GM19468 (cell line): Measurements from ENCODE around the gene GPRC5D.

Experiments used
- ATAC-seq: cut with Tn5 transposase; IDR thresholded peaks from one replicate; pipeline ENCODE4 v1.9.1; 2021; ENCODE audit warnings: mild to moderate bottlenecking, moderate library complexity, moderate number of reproducible peaks; ENCODE audit not compliant: unreplicated experiment; ENCODE audit errors: extremely low read depth

Gene GPRC5D

DNA sequence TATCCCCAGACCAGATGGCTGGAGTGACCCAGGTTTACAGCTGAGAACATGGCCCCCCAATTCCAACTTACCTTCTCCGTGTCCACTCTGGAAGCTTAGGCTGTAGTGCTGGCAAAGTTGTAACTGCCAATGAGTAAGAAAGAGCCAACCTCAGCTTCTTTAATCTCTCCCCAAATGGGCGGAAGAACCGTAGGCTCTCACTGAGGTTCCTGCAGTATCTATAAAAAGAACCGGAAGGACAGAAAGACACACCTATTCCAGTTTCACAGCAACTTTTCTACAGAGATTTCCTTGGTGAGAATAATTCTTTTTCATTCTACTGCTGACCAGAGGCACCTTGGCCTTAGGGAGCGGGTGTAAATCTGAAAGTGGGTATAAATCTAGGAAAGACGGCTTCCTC is at the start of gene GPRC5D:
Gene GPRC5D, minus strand, starts transcription at position 135 of the 400 bp plus-strand sequence. CDS start 1,786 bp downstream, outside the sequence.
- ATAC-seq = no peak

DNA sequence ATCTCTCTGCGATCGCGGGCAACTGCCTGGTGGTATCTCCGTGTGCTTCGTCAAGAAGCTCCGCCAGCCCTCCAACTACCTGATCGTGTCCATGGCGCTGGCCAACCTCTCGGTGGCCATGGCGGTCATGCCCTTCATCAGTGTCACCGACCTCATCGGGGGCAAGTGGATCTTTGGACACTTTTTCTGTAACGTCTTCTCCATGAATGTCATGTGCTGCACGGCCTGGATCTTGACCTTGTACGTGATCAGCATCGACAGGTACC is 49.7 kb upstream of the GPRC5D start:
- no peak for ATAC-seq

DNA sequence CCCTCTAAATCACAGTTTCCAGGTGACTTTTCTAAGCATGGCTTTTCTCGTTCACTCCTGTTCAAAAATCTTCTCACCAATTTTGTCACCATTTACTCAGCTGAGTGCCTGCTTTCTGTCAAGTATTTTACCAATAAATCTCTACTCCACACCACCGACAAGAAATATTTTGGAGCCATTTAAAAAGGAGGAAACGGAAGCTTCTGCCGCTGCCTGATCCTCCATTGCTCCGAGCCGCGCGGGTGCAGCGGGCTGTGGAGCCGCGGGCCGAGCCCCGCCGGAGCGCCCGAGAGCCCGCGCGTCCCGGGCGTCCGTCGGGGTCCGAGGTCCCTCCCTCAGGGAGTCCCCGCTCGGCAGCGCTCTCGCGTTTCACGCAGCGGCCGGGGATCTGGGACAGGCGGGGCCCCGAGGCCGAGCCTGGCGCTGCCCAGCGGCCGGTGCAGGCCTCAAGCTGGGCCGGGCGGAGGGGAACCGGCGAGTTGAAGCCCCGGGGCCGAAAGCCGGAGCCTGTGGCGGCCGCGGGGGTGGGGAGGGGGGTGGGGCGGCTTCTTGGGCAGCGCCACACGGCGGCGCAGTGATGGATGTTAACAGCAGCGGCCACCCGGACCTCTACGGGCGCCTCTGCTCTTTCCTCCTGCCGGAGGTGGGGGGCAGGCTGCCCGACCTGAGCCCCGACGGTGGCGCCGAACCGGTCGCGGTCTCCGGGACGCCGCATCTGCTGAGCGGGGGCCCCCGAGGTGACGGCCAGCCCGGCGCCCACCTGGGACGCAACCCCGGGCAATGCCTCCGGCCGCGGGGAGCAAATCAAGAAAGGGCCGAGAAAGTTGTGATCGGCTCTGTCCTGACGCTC is 49.2 kb upstream of the GPRC5D start:
- ATAC-seq = no peak

DNA sequence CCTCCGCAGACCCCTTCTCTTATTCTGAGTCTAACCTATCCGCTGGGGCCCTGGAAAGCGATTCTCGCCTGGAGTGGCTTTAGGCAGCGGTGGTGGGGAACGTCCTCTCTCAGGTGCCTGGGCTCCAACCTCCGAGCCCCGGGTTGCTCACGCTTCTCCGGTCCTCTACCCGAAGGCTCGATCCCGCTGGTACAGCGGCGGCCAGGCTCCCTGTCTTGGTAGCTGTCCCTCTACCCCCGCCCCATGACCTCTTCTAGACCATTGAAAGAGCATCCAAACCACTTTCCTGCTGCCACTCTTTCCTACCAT is 48.6 kb upstream of the GPRC5D start:
- ATAC-seq = no peak

DNA sequence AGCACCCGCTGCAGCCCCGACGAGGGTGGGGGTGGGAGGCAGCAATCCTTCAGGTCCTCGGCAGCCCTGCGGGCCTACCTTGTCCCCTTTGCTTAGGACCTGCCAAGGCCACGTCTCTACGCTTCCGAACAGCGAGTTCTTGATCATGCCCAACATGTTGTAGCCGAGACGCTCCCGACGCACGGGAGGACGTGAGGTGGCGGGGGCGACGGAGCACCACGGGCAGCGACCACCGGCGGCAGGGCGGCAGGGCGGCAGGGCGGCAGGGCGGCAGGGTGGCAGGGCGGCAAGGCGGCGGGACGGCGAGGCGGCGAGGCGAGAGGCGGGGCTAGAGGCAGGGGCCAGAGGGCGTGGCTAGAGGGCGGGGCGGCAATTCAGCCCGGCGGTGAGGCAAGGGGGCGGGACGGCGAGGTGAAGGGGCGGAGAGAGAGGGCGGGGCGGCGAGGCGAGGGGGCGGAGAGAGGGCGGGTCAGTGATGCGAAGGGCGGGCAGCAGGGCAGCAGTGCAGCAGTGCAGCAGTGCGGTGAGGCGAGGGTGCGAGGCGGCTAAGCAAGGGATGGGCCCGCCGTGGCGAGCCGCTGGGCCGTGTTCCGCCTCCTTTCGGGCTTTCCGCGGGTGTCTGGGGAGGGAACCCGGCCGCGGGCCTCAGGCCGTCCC is 48.1 kb upstream of the GPRC5D start, which contains the start of gene HEBP1:
Gene HEBP1, minus strand, starts transcription at position 307 of the 657 bp plus-strand sequence. Its CDS starts 151 bp downstream, at position 156.
- ATAC-seq = peak; percentile 86

DNA sequence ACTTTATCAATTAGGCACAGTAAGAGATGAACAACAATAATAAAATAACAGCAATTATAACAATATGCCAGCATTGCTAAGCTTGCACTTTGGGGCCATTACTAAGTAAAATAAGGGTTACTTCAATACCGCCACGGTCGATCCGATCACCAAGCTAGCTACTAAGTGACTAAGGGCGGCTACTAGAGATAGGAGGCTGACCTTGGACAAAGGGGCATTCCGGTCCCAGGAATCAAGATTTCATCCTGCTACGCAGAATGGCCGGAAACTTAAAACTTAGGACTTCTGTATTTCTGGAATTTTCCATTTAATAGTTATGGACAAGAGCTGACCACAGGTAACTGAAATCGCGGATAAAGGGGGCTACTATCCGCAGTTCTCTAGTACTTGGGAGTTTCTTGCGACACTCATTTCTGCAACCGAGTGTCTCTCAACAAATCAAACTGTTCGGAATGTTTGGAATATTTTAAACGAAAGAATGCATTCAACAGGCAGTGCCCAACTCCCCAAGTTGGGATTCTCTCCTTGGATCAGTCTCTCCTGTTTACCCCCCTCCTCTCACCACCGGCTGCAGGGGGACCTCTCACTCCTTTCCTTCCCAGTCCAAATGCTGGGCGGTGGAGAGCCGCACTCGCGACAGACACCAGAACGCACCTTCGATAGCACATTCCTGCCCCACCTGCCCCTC is 47.4 kb upstream of the GPRC5D start:
- ATAC-seq = no peak

DNA sequence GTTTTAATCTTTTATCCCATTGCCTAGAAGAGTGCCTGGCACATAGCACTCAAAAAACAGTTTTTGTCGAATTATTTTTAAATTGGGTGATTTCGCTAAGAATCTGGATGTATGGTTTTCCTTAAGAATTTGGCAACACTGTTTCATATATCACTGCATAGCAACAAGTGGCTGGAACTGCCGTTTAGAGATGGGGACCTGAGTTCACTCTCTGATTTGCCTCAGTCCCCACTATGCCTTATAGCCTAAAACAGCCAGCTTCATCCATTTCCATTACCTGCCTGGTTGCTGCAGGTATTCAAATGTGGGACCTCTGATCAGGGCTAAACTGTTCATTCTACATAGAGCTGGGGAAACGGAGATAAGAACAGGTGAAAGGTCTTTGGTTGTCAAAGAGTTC is 46.3 kb upstream of the GPRC5D start:
- no peak for ATAC-seq

DNA sequence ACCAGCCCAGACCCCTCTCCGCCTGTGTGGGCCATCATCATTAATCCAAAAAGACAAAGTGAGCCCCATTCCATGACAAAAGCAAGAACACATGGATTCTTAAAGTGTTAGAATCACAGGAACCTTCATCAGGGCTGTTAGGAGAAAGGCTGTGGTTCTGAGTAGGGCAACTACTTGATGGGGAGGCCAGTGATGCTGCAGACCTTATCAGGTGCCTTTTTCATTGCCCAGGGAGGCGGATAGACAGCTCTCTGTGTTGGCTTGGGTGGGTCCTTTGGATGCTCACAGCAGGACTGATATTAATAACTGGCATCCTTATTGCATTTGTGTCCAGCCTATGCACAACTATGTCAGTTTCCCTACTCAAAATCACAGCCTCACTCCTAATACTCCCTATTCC is 45.8 kb upstream of the GPRC5D start:
- ATAC-seq = no peak

DNA sequence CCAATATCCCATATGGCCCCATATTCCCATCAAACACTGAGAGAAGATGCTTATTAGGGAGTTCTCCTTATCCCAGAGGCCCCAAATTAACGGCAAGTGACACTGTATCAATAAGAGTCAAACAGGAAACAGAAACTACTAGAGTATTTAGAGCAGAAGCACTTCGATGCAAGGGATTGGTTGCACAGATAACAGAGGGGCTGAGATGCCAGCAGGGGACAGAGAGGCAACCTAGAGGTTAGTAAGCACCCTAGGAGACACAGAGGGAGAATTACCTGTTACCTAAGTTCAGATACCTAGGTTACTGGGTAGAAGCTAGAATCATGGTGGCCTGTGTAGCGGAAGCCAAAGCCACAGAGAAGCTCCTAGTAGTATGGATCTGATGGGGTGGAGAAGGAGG is 45.2 kb upstream of the GPRC5D start:
- ATAC-seq = no peak

DNA sequence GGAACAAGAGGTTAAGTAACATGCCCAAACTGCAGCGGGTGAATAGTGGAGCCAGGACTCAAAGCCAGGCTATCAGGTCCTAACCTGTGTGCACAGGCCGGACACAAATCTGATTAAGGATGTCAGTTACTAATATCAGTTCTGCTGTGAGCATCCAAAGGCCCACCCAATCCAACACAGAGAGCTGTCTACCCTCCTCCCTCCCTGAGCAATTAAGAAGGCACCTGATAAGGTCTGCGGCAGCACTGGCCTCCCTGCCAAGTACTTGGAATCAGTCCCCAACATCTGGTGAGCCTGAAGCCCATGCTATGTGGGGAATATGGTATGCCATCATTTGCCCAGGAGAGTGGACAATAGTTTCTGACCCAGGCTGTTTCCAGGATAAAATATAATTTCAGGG is 44.2 kb upstream of the GPRC5D start:
- no peak for ATAC-seq

DNA sequence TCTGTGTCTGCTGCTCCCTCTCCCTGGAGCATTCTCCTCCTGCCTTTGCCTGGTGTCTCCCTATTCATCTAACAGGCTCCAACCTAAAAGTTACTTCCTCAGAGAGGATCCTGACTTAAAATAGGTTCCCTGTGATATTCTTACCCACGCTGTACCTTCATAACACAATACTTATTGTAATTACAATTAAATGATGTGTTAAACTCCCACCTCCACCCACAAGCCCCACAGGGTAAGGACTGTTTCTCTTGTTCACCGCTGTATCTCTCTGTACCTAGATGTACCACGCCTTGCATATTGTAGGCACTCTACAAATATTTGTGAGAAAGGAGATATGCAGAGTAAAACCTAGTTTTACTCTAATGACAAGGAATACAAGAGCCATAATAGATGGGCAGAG is 43.1 kb upstream of the GPRC5D start:
- no peak for ATAC-seq

DNA sequence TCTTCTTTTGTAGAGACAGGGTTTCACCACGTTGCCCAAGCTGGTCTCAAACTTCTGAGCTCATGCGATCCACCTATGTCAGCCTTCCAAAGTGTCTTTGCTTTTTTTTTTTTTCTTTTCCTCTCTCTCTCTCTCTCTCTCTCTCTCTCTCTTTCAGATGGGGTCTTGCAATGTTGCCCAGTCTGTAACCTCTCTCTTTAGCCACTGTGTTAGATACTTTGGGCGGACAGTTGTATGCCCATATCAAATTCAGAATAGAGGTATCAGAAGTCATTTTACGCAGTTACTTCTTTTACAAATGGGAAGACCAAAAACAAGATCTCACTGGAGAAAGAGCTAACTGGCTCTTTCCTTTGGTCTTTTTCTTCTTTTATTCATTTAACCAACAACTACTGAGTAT is 41.4 kb upstream of the GPRC5D start:
- ATAC-seq = no peak

DNA sequence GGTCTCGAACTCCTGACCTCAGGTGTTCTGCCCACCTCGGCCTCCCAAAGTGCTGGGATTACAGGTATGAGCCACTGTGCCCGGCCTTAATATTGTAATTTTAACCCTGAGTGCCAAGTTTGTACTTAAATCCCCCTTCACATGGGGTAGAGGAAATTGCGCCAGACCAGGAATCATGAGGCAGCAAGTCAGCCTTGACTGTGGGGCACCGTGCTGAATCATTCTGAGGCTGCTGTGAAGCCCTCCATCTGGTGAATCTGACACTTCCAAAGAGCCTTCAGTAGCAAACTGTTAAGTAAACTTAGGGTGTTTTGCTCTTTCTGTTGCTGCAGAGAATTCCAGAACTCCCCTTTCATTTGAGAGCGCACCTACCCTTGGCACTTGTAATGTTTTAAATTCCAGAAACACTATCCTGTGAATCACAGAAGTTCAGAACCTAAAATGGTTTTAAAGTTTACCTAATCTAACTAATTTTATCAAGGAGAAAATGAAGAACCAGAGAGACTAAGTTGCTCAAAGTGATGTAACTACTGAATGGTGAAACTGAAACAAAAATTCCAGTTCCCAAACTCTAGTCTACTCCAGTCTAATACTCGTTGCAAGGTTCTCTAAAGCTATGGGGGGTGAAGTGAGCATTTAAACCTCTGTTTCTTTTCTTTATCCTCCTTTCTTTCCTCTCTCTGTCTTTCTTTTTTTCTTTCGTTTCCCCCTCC is 40.6 kb upstream of the GPRC5D start:
- no peak for ATAC-seq

DNA sequence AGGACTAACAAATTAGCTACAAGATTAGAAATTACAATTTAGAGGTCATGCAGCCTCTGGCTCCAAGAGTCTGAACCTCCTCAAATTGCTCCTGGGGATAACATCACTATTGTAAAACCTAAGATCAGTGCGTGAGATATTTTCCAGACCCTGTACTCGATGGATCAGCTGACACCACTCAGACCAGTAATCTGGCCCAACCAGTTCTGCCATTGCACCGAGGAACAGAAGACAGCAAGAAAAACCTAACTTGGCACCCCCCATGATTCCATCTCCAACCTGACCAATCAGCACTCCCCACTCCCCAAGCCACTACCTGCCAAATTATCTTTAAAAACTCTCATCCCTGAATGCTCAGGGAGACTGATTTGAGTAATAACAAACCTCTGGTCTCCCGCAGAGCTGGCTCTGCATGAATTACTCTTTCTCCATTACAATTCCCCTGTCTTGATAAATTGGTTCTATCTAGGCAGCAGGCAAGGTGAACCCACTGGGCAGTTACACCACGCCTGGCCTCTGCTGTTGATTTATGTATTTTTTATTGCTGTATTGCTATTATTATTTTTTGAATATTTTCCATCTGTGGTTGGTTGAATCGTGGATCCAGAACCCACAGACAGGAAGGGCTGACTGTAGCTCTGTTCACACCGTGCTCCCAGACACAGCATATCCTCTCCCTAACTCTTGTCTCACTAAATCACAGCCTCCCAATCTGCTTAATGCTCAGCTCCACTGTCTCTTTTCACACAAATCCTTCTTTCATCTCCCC is 38.9 kb upstream of the GPRC5D start:
- no peak for ATAC-seq

DNA sequence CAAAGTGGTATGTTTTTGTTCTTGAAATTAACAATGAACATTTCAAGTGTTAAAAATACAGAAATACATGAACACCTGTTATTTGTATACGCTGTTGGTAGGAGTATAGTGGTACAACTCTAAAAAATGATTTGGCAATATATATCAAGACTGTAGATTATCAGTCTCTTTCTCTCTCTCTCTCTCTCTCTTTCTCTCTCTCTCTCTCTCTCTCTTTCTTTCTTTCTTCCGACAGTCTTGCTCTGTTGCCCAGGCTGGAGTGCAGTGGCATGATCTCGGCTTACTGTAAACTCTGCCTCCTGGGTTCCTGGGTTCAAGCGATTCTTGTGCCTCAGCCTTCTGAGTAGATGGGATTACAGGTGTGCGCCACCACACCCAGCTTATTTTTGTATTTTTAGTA is 35.5 kb upstream of the GPRC5D start:
- no peak for ATAC-seq

DNA sequence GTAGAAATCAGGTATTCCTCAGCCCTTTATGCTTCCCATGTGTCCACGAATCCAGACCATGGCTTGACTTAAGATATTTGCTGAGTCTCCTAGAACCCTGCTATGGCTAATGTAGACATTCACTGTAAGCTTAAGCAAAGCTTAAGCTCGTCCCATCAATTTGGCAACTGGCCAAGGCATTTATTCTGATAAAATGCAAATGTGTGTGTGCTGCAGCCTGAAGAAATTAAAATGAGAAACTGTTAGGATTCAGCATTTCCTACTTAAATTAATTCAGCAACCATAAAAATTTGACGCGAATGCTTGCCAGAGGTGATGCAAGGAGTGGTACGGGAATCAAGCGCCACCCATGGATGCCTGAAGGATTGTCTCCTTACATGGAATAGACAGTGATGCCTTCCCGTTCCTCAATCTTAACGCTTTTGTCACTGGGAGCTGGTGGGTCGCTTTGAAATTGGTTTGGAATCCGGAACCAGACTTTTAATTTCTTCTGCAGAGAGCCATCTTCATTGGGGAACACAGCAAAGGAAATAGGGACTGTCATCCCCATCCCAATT is 34.9 kb upstream of the GPRC5D start:
- ATAC-seq = no peak

DNA sequence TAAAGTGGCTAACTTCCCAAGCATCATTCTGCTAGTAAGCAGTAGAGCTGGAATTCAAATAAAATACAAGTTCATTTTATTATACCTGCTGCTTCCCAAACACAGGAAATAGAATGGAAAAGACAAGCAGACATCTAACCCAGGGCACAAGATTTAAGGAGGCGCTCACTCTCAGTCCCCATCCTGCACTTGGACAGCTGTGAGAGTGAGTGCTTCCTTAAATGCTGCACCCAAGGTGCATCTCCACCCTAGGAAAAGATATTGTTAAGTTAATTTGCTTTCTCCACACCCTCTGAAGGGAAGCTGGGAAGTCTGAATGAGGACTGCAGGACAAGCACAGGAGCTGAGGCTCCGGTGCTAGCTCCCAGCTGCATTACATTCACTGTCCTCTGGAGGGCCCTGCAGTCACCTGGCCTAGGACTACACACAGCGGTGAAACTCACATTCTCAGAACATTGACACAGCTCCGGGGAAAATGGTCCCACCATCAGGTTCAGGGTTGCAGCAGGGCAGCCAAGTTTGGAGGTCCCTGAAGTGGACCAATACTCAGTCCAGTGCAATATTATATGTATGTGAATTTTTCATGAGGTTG is 33.9 kb upstream of the GPRC5D start:
- ATAC-seq = no peak

DNA sequence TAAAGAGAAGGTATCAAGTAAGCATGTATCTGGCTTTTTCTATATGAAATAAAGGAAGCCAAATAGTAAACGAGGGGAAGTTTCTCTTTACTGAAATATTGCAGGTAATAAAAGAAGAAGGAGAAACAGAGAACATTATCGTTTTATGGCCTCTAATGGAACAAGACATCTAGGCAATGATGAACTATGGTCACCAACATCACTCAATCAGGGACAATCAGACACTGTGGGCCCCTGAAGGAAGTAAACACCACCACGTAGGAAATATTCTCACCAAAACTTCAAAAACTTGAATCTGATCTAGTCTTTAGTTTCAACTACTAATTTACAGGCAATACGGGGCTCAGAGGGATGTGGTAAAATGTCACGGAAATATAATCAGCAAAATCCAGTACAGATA is 32.2 kb upstream of the GPRC5D start:
- ATAC-seq = no peak

DNA sequence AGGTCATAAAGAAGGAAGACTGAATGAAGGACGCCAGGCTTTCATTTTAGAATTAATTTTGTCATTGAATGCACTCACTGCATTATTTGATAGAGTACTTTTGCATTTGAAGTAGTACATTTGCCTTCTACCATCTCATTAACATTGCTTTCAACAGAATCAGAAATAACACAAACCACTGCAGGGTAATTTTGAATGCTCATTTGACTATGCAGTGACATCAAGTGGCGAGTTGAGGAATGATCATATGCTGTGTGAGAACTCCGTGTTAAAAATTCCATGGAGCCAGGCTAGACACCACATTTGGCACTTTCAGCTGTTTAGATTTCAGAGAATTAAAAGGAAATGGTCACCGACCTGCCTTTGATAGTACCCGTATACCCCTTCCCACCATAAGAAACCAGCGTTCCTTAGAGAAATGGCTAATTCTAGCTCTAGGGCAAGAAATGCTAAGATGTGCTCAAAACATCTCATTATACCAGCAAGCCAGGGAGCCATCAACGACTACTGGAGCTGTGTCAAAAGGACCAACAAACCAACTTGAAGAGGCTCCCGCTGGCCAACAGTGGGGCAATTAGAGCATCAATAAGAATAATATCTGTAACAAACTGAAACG is 31.6 kb upstream of the GPRC5D start:
- no peak for ATAC-seq
